Inferior parietal cortex (tissue), 1 donor: Measurements from ENCODE around the gene MAST4.

Source experiments
- DNase-seq: peaks from one replicate; pipeline ENCODE4 v3.0.0-alpha.2; 2016; ENCODE audit errors: extremely low spot score

The MAST4 gene

GRCh38 chr5:67206461-67206860 is 610.3 kb downstream of the MAST4 start:
- no peak for DNase-seq

GRCh38 chr5:67206929-67207328 is 610.7 kb downstream of the MAST4 start:
- no peak for DNase-seq

- DNase-seq = no peak
Observed at GRCh38 chr5:67208403-67208802, 612.2 kb downstream of the MAST4 start.

DNA sequence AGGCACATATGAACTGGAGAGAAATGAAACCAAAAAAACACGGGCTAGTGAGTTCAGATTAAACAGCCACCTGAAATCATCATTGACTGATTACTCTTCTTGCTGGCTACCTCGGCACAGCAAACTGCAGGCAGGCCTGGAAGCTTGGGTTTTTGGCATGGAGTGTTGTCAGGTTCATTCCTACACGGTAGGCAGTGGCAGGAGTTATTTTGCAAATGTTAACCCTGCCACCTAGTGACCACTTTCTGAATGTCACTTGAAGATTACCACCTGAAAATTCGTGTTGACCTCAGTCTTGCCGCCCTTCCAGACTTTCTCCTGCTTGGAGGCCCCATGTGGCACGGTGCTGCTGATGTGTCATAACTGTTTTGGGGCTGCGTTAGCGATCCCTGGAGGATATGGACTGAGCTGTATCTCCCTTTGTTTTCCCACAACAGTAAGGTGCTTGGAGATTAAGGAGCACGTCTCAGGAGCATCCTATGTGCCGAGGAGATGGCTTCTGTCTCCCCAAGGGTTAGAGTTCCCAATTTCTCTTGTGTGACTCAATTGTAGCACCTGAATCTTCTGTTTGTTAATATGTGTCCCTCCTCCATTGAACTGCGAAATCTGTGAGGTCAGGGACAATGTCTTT is 613.1 kb downstream of the MAST4 start:
- peak; percentile 90 for DNase-seq

DNA sequence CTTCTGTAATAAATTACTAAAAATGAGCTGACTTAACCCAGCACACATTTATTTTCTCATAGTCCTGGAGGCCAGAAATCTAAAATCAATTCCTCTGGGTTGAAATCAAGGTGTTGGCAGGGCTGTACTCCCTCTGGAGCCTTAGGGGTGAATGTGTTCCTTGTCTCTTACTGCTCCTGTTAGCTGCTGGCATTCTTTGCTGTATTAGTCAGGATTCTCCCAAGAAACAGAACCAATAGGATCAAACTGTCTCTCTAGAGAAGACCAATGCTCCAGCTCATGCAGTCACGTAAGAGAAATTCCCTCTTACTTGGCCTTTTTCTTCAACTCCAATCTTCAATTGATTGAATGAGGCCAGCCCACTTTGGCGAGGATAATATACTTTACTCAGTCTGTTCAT is 615.7 kb downstream of the MAST4 start:
- no peak for DNase-seq

- DNase-seq = no peak
Observed at GRCh38 chr5:67214036-67214435, 617.8 kb downstream of the MAST4 start.

DNA sequence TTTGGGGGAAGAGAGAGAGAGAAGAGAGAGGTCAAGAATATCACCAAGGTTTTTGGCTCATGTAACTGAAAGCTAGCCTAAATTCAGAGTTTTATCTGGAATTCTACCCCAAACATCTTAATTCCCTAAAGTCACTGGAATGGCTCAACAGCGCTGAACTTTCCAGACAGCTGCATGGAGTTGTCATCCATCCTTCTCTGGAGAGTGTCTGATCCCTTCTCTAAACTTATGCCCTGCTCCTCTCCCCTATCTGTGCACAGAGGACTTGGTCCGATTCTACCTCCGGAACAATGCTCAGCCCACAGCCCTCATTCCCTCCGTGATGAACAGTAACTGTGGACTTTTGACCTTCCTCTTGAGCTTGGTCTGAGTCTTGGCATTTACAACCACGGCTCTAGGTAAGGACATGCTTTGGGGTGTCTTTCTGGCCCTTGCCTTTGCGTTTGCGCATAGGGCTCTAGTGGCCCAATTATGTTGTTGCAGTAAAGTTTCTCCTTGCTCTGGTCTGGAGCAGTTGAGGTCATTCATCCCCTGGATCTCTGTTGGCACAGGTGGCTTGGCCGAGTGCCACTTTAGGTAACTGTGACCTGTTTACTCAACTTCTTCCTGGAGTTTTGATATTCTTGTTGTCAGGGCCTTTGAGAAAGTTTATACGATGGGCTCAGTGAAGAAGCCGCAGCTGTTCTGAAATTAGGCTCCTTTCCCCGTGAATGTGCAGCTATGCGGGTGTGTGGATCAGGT is 618.7 kb downstream of the MAST4 start:
- DNase-seq = no peak

DNA sequence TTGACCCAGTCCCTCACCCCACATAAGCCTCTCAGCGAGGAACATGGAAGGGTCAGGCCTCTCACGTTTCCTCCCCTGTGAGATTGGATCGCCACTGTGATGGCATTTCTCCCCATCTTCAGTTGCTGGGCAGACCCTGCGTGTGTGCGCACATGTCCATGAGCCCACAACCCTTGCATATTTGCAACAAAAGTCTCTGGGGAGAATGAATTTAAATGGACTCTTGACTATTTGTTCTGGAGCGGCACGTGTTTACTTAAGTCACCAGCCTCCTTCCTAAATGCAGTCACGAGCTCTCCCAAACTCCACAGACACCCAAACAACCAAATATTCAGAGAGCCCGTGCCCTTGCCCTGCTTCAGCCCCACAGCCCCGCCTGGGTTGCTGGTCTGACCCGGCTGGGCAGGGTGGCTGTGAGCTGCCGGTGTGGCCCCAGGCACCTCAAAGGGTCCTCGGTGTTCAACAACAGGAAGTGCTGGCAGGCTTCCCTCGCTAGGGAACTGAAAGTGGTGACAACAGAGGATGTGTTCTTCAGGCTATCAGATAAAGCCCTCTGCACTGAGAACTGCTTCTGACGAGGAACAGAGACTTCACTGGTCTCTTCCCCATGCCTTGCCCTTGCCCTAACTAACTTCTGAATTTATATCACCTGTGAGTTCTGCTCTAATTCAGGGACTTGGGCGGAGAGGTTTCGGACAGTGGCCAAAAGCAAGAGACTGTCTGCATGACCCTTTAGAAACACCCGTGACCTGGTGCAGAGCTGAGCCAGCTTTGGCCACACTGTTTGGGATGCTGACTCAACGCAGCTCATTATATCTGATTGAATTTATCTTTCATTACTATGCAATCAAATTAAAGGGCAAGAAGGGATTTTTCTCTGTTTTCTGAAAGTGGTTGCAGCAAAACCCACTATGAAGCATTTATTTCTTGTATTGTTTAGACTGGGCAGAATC is 619.6 kb downstream of the MAST4 start:
- DNase-seq = no peak

DNA sequence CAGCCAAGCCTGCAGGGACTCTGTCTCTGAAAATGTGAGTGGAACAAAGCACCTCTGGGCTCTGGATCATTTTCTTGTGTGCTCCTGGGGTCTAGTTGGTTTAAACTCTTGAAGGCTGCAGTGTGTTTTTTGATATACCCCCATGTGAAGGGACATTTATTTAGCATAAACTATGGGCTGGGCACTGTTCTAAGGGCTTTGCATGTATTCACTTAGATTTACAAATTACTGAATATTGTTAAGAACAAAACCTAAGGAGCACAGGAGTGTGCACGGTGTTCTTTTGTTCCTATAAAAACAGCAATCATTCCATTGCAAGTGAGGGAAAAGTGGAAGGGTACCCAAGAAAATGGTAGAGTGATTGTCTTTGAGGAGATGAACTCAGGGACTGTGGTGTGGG is 620.4 kb downstream of the MAST4 start:
- DNase-seq = no peak
